HCT116 (cell line): ENCODE results near the gene ATG16L1. TPM values are rescaled to one million over a fixed set of nuclear protein-coding genes. Genes with fewer than 3 reads are reported as not detected.

ENCODE experiments used
- ATAC-seq: fragments of 200-7000 bp; cut with Tn5 transposase; 2 replicates; pipeline ENCODE4 v1.9.1; 2020; ENCODE audit warnings: mild to moderate bottlenecking, moderate library complexity
- BruUV-seq: library from RNA; stranded (reverse); fragments of 400-500 nt; replicated peaks from 2 replicates; lab custom pipeline; 2021; lab: Mats Ljungman, UMichigan
- CTCF ChIA-PET: fragments of 300-600 bp; sonication (Branson Sonifier 250); formaldehyde crosslinking; loops from one replicate; lab custom pipeline; 2021; ENCODE audit warnings: antibody characterized with exemption; lab: Charles Lee
- POLR2A ChIA-PET: fragments of 300-600, 350-600 bp; sonication (Branson Sonifier 250); formaldehyde crosslinking; loops from one replicate; lab custom pipeline; 2021; ENCODE audit warnings: antibody characterized with exemption; lab: Charles Lee
- RAD21 ChIA-PET, 2 experiments: fragments of 300-600 bp; sonication (Branson Sonifier 250); formaldehyde crosslinking; loops; one replicate each; lab custom pipeline; 2023; ENCODE audit warnings: low total read pairs in 2 of 2; ENCODE audit not compliant: uncharacterized antibody in 2 of 2, unreplicated experiment in 2 of 2, low non-redundant PET in 1 of 2; lab: Charles Lee
- DNase-seq: peaks from one replicate; pipeline ENCODE4 v3.0.0-alpha.2; 2010; ENCODE audit warnings: low read depth, low spot score
- H2AFZ ChIP-seq: fragments of 200-600 bp; shearing (Covaris generic), sonication (generic); 2 replicates; pipeline ENCODE4 v1.6.1; 2017; ENCODE audit warnings: low read depth, mixed run types, mixed read lengths, antibody characterized with exemption, low read length; ENCODE audit not compliant: poor library complexity, severe bottlenecking
- H3K27ac ChIP-seq: 2 replicates; pipeline ENCODE4 v1.5.1; 2012; ENCODE audit warnings: low read depth, low read length
- H3K27me3 ChIP-seq: fragments of 200-600 bp; sonication (generic); 2 replicates; pipeline ENCODE4 v1.6.1; 2016; ENCODE audit warnings: mixed run types, low read length, mixed read lengths; ENCODE audit not compliant: insufficient read depth
- H3K36me3 ChIP-seq, 2 experiments: fragments of 200-500 bp in 1 of 2; fragments of 200-600 bp in 1 of 2; sonication (Bioruptor generic) in 1 of 2; sonication (generic) in 1 of 2; 2 replicates each; pipeline versions ENCODE4 v1.5.1 to v1.6.1; 2014 to 2016; ENCODE audit warnings: low read length in 2 of 2, inconsistent platforms in 1 of 2, mixed read lengths in 1 of 2, mixed run types in 1 of 2; ENCODE audit not compliant: insufficient read depth in 2 of 2, control insufficient read depth in 1 of 2
- H3K4me1 ChIP-seq, 2 experiments: fragments of 200-600 bp in 1 of 2; sonication (generic) in 1 of 2; 2 replicates each; pipeline versions ENCODE4 v1.5.1 to v1.6.1; 2012 to 2017; ENCODE audit warnings: low read length in 2 of 2, inconsistent platforms in 1 of 2, mild to moderate bottlenecking in 1 of 2, mixed read lengths in 1 of 2, mixed run types in 1 of 2, moderate library complexity in 1 of 2; ENCODE audit not compliant: insufficient read depth in 2 of 2, control insufficient read depth in 1 of 2
- H3K4me2 ChIP-seq: fragments of 200-600 bp; sonication (generic); 2 replicates; pipeline ENCODE4 v1.6.1; 2017; ENCODE audit warnings: mixed run types, low read length, mixed read lengths
- H3K4me3 ChIP-seq, 2 experiments: fragments of 200-600 bp in 1 of 2; sonication (generic) in 1 of 2; replicated peaks in 1 of 2; 2 replicates each; pipeline ENCODE4 v1.5.1; 2011 to 2016; ENCODE audit warnings: low read length in 2 of 2, control low read depth in 1 of 2, low read depth in 1 of 2, mild to moderate bottlenecking in 1 of 2, mixed read lengths in 1 of 2, mixed run types in 1 of 2
- H3K79me2 ChIP-seq: fragments of 200-600 bp; sonication (generic); 2 replicates; pipeline ENCODE4 v1.6.1; 2017; ENCODE audit warnings: mild to moderate bottlenecking, mixed run types, low read length, moderate library complexity, mixed read lengths; ENCODE audit not compliant: insufficient read depth
- H3K9ac ChIP-seq: fragments of 200-600 bp; sonication (generic); 2 replicates; pipeline ENCODE4 v1.6.1; 2016; ENCODE audit warnings: low read length, mixed read lengths
- H3K9me2 ChIP-seq: fragments of 200-600 bp; sonication (generic), shearing (Covaris generic); 2 replicates; pipeline ENCODE4 v1.6.1; 2017; ENCODE audit warnings: mixed run types, mild to moderate bottlenecking, moderate library complexity; ENCODE audit not compliant: insufficient read depth
- H3K9me3 ChIP-seq, 2 experiments: fragments of 200-500 bp in 1 of 2; fragments of 200-600 bp in 1 of 2; sonication (Bioruptor generic) in 1 of 2; sonication (generic) in 1 of 2; 2 replicates each; pipeline ENCODE4 v1.6.1; 2014 to 2017; ENCODE audit warnings: low read length in 2 of 2, mixed read lengths in 2 of 2, inconsistent platforms in 1 of 2, low read depth in 1 of 2, mild to moderate bottlenecking in 1 of 2, mixed run types in 1 of 2, moderate library complexity in 1 of 2; ENCODE audit not compliant: control insufficient read depth in 1 of 2, insufficient read depth in 1 of 2
- H4K20me1 ChIP-seq: fragments of 200-600 bp; sonication (generic), shearing (Covaris generic); 2 replicates; pipeline ENCODE4 v1.6.1; 2017; ENCODE audit warnings: mixed run types, mild to moderate bottlenecking, moderate library complexity; ENCODE audit not compliant: insufficient read depth
- CBX3 ChIP-seq: IDR thresholded peaks from 2 replicates; pipeline ENCODE4 v1.6.1; 2012; ENCODE audit warnings: low read depth
- CEBPB ChIP-seq: IDR thresholded peaks from 2 replicates; pipeline ENCODE4 v1.6.1; 2012; ENCODE audit warnings: low read depth
- EGR1 ChIP-seq: IDR thresholded peaks from 2 replicates; pipeline ENCODE4 v1.6.1; 2012; ENCODE audit warnings: low read depth
- ELF1 ChIP-seq: IDR thresholded peaks from 2 replicates; pipeline ENCODE4 v1.6.1; 2012; ENCODE audit warnings: low read depth, borderline replicate concordance
- EZH2 ChIP-seq: fragments of 200-600 bp; sonication (generic); IDR thresholded peaks from 2 replicates; pipeline ENCODE4 v1.6.1; 2017; ENCODE audit warnings: antibody characterized with exemption, mixed run types
- EZH2phosphoT487 ChIP-seq: fragments of 200-600 bp; IDR thresholded peaks from 2 replicates; pipeline ENCODE4 v1.6.1; 2018; ENCODE audit warnings: antibody characterized with exemption, borderline replicate concordance
- FOSL1 ChIP-seq: IDR thresholded peaks from 2 replicates; pipeline ENCODE4 v1.6.1; 2012; ENCODE audit warnings: low read depth
- POLR2A ChIP-seq: IDR thresholded peaks from 2 replicates; pipeline ENCODE4 v1.7.0; 2011; ENCODE audit warnings: borderline replicate concordance; ENCODE audit not compliant: insufficient read depth, insufficient read length; ENCODE audit errors: extremely low read depth
- POLR2AphosphoS5 ChIP-seq: IDR thresholded peaks from 2 replicates; pipeline ENCODE4 v1.6.1; 2011; ENCODE audit warnings: mild to moderate bottlenecking, low read depth, low read length, moderate library complexity
- RAD21 ChIP-seq: IDR thresholded peaks from 2 replicates; pipeline ENCODE4 v1.6.1; 2012; ENCODE audit warnings: low read depth, mild to moderate bottlenecking
- SIN3A ChIP-seq: IDR thresholded peaks from 2 replicates; pipeline ENCODE4 v1.6.1; 2012; ENCODE audit warnings: low read depth
- SP1 ChIP-seq: IDR thresholded peaks from 2 replicates; pipeline ENCODE4 v1.6.1; 2012; ENCODE audit warnings: low read depth
- SRF ChIP-seq: IDR thresholded peaks from 2 replicates; pipeline ENCODE4 v1.6.1; 2012; ENCODE audit warnings: low read depth
- TCF7L2 ChIP-seq: IDR thresholded peaks from 2 replicates; pipeline ENCODE4 v1.7.0; 2011; ENCODE audit warnings: borderline replicate concordance, inconsistent platforms; ENCODE audit not compliant: insufficient read depth, insufficient read length; ENCODE audit errors: extremely low read depth
- YY1 ChIP-seq: IDR thresholded peaks from 2 replicates; pipeline ENCODE4 v1.6.1; 2011; ENCODE audit warnings: low read length, low read depth, moderate library complexity, mild to moderate bottlenecking; ENCODE audit not compliant: insufficient replicate concordance; ENCODE audit errors: extremely low read depth
- ZNF274 ChIP-seq: fragments of 200-500 bp; sonication (Bioruptor generic); IDR thresholded peaks from 2 replicates; pipeline ENCODE4 v1.6.1; 2014; ENCODE audit warnings: mild to moderate bottlenecking, low read depth, low read length, inconsistent platforms
- intact Hi-C: fragments of 100-400 bp; cut with micrococcal nuclease; formaldehyde crosslinking; loops from 2 replicates; pipeline ENCODE4 v1.10.0; 2022
- total RNA-seq: library from RNA; stranded (reverse); gene quantifications from one replicate; pipeline ENCODE4 v1.2.1, GENCODE V29; 2021; ENCODE audit not compliant: unreplicated experiment
- TF ChIP-seq, protein P1 (sequence below): IDR thresholded peaks from 2 replicates; pipeline ENCODE4 v1.6.1; 2012
- TF ChIP-seq, protein P2 (sequence below): IDR thresholded peaks from 2 replicates; pipeline ENCODE4 v1.6.1; 2012; ENCODE audit warnings: low read depth
- TF ChIP-seq, protein P3 (sequence below): IDR thresholded peaks from 2 replicates; pipeline ENCODE4 v1.6.1; 2011; ENCODE audit warnings: mild to moderate bottlenecking, low read length, moderate library complexity; ENCODE audit not compliant: insufficient replicate concordance; ENCODE audit errors: extremely low read depth
- TF ChIP-seq, protein P4 (sequence below): IDR thresholded peaks from 2 replicates; pipeline ENCODE4 v1.6.1; 2012

Gene ATG16L1
- total RNA-seq, 1 experiment from 2014 or later, result 43.4 TPM

DNA sequence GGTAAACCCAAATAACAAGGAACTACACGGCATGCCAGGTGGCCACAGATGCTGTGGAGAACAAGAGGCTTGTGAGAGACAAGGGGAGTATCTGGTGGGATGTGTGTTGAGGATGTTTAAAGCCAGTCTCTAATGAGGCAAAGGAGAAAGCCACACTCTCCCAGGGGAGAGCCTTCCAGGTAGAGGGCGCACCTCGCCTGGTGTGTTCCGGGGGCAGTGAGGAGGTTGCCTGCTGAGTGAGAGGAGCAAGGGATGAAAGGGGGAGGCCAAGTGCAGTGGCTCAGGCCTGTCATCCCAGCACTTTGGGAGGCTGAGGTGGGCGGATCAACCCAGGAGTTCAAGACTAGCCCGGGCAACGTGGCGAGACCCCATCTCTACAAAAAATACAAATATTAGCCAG is 72.4 kb downstream of the ATG16L1 start (continued):
- TF ChIP-seq EZH2, result no peak

DNA sequence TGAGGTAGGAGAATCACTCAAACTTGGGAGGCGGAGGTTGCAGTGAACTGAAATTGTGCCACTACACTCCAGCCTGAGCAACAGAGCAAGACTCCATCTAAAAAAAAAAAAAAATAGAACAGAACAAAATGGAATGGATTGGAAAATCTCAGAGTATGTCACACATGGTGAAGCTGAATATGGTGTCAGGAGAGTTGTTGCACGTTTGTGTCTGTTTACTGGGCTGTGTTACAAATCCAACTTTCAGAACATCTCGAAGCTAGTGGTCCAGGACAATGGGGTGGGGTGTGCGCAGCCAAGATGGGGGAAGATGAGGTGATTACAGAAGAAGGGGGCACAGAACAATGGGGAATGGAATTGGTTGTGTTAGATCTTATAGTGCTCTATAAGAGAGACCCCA is 73.8 kb downstream of the ATG16L1 start:
- ATAC-seq, result no peak
- no peak for TF ChIP-seq FOSL1
- TF ChIP-seq RAD21, result no peak
- no peak for TF ChIP-seq SIN3A
- no peak for TF ChIP-seq ZNF274
- TF ChIP-seq SRF, result no peak
- TF ChIP-seq EGR1, result no peak
- no peak for TF ChIP-seq ELF1
- TF ChIP-seq POLR2AphosphoS5, result no peak
- TF ChIP-seq EZH2, result no peak
- TF ChIP-seq, protein P1, sequence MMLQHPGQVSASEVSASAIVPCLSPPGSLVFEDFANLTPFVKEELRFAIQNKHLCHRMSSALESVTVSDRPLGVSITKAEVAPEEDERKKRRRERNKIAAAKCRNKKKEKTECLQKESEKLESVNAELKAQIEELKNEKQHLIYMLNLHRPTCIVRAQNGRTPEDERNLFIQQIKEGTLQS, result no peak
- no peak for TF ChIP-seq YY1
- TF ChIP-seq SP1, result no peak
- TF ChIP-seq, protein P2, sequence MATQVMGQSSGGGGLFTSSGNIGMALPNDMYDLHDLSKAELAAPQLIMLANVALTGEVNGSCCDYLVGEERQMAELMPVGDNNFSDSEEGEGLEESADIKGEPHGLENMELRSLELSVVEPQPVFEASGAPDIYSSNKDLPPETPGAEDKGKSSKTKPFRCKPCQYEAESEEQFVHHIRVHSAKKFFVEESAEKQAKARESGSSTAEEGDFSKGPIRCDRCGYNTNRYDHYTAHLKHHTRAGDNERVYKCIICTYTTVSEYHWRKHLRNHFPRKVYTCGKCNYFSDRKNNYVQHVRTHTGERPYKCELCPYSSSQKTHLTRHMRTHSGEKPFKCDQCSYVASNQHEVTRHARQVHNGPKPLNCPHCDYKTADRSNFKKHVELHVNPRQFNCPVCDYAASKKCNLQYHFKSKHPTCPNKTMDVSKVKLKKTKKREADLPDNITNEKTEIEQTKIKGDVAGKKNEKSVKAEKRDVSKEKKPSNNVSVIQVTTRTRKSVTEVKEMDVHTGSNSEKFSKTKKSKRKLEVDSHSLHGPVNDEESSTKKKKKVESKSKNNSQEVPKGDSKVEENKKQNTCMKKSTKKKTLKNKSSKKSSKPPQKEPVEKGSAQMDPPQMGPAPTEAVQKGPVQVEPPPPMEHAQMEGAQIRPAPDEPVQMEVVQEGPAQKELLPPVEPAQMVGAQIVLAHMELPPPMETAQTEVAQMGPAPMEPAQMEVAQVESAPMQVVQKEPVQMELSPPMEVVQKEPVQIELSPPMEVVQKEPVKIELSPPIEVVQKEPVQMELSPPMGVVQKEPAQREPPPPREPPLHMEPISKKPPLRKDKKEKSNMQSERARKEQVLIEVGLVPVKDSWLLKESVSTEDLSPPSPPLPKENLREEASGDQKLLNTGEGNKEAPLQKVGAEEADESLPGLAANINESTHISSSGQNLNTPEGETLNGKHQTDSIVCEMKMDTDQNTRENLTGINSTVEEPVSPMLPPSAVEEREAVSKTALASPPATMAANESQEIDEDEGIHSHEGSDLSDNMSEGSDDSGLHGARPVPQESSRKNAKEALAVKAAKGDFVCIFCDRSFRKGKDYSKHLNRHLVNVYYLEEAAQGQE, result no peak
- no peak for TF ChIP-seq CBX3
- no peak for TF ChIP-seq CEBPB
- TF ChIP-seq, protein P3, sequence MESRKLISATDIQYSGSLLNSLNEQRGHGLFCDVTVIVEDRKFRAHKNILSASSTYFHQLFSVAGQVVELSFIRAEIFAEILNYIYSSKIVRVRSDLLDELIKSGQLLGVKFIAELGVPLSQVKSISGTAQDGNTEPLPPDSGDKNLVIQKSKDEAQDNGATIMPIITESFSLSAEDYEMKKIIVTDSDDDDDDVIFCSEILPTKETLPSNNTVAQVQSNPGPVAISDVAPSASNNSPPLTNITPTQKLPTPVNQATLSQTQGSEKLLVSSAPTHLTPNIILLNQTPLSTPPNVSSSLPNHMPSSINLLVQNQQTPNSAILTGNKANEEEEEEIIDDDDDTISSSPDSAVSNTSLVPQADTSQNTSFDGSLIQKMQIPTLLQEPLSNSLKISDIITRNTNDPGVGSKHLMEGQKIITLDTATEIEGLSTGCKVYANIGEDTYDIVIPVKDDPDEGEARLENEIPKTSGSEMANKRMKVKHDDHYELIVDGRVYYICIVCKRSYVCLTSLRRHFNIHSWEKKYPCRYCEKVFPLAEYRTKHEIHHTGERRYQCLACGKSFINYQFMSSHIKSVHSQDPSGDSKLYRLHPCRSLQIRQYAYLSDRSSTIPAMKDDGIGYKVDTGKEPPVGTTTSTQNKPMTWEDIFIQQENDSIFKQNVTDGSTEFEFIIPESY, result no peak
- no peak for TF ChIP-seq EZH2phosphoT487
- no peak for TF ChIP-seq POLR2A
- TF ChIP-seq TCF7L2, result no peak
- TF ChIP-seq, protein P4, sequence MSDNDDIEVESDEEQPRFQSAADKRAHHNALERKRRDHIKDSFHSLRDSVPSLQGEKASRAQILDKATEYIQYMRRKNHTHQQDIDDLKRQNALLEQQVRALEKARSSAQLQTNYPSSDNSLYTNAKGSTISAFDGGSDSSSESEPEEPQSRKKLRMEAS, result no peak
- no peaks in the 10 kb centered on the region for H3K36me3 ChIP-seq
- H4K20me1 ChIP-seq, result no peaks in the 10 kb centered on the region
- no peak overlapping the region for H2AFZ ChIP-seq
- no peak overlapping the region for H3K4me2 ChIP-seq
- BruUV-seq, result no TSS peak
- H3K9me2 ChIP-seq, result no peaks in the 10 kb centered on the region
- ChIA-PET RAD21 (no interaction called here), POLR2A (no interaction called here), CTCF (interaction anchor here (1.4 kb wide), 1 partner anchor 118 kb away, joined by 3 read pairs; no protein-coding TSS in a partner anchor)
- no peaks in the 10 kb centered on the region for H3K27me3 ChIP-seq
- H3K27ac ChIP-seq, result no peak overlapping the region
- no peak overlapping the region for H3K9ac ChIP-seq
- intact Hi-C loops, result no loop called here
- no peaks in the 10 kb centered on the region for H3K79me2 ChIP-seq
- no peaks in the 10 kb centered on the region for H3K9me3 ChIP-seq
- DNase-seq, result no peak
- H3K4me3 ChIP-seq, result no peak overlapping the region
- H3K4me1 ChIP-seq, result peaks cover 0 to 8% of the 10 kb centered on the region in 2 experiments; a peak in 1 of 4 replicates
